SH-SY5Y (cell line): ENCODE measurements around the gene PKD2.

Source experiments
- GATA2 ChIP-seq: IDR thresholded peaks from 2 replicates; pipeline ENCODE4 v1.6.1; 2011; ENCODE audit warnings: mild to moderate bottlenecking, low read depth, low read length
- GATA3 ChIP-seq: IDR thresholded peaks from 2 replicates; pipeline ENCODE4 v1.6.1; 2011; ENCODE audit warnings: low read depth, mild to moderate bottlenecking, low read length, moderate library complexity

DNA sequence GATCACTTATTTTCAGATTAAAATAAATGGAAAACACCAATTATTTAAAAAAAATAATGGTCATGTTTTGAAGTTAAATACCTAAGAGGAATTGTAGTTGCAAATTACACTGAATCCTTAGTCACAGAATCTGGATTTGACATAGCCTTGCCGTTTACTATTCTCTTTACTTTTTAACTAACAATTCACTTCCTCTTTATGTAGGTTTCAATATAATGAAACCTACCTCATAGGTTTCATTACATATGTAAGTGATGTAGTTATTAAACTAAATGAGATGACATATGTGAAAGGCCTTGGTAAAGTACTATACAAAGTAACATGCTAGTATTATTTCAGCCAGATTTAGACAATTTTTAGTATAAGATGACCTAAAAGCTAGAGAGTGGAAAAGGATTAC, 25.4 kb upstream of the PKD2 start:
- TF ChIP-seq GATA2 (no peak), GATA3 (no peak)
